Cardiac muscle cell (in vitro differentiated cells and primary cell): Measurements from ENCODE around the gene LARGE1. TPM values are rescaled to one million over a fixed set of nuclear protein-coding genes. Genes with fewer than 3 reads are reported as not detected.

ENCODE experiments used
- DNase-seq, 2 donors: peaks; one replicate each; pipeline versions ENCODE4 v3.0.0 to v3.0.0-alpha.2; 2010 to 2017; ENCODE audit warnings: low read depth in 1 of 2, low spot score in 1 of 2
- H3K27ac ChIP-seq: fragments of 200-600 bp; sonication (generic); 2 replicates; pipeline ENCODE4 v1.5.1; 2016
- H3K27me3 ChIP-seq: fragments of 200-600 bp; sonication (generic); 2 replicates; pipeline ENCODE4 v1.6.0; 2016; ENCODE audit warnings: control low read depth
- H3K36me3 ChIP-seq: fragments of 200-600 bp; sonication (generic); 2 replicates; pipeline ENCODE4 v1.5.1; 2016; ENCODE audit warnings: control low read depth
- H3K4me1 ChIP-seq: fragments of 200-600 bp; sonication (generic); 2 replicates; pipeline ENCODE4 v1.8.1; 2017; ENCODE audit warnings: low read depth, mild to moderate bottlenecking, mixed run types
- H3K4me3 ChIP-seq: fragments of 200-600 bp; sonication (generic); 2 replicates; pipeline ENCODE4 v1.5.1; 2016; ENCODE audit warnings: mild to moderate bottlenecking
- H3K9me3 ChIP-seq: fragments of 200-600 bp; sonication (generic); 2 replicates; pipeline ENCODE4 v1.5.1; 2017; ENCODE audit warnings: low read depth, mild to moderate bottlenecking, control low read depth
- CTCF ChIP-seq: IDR thresholded peaks from 2 replicates; pipeline ENCODE4 v1.5.1; 2012; ENCODE audit warnings: low read depth, mild to moderate bottlenecking, low read length
- polyA plus RNA-seq: library from polyadenylated mRNA; unstranded; fragments of >200 nt; fragmentation: Nextera tagmentation; extraction: Ambion mirVana; gene quantifications from 2 replicates; pipeline ENCODE4 v1.2.1, GENCODE V29; 2016
- total RNA-seq: library from RNA; depleted of rRNA; stranded (reverse); fragments of >200 nt; gene quantifications from 2 replicates; pipeline ENCODE4 v1.2.3, GENCODE V29; 2016

LARGE1 gene
- total and polyA plus RNA-seq, 2 experiments from 2014 or later: 18.4 to 34.3 TPM

- Histone ChIP-seq H3K4me3 (no peak overlapping the region), H3K9me3 (no peaks in the 10 kb centered on the region), H3K27me3 (no peaks in the 10 kb centered on the region), H3K4me1 (no peaks in the 10 kb centered on the region), H3K36me3 (no peaks in the 10 kb centered on the region), H3K27ac (no peak overlapping the region)
- no peak for DNase-seq
- no peak for TF ChIP-seq CTCF
These were observed 229.1 kb downstream of the LARGE1 start for GRCh38 chr22:33691057-33691630.

GRCh38 chr22:33688903-33689302 is 231.4 kb downstream of the LARGE1 start:
- no peaks in the 10 kb centered on the region for H3K36me3 ChIP-seq
- no peaks in the 10 kb centered on the region for H3K27me3 ChIP-seq
- no peak overlapping the region for H3K27ac ChIP-seq
- no peak overlapping the region for H3K4me3 ChIP-seq
- no peak for DNase-seq
- no peaks in the 10 kb centered on the region for H3K9me3 ChIP-seq
- no peaks in the 10 kb centered on the region for H3K4me1 ChIP-seq
- TF ChIP-seq CTCF: no peak

DNA sequence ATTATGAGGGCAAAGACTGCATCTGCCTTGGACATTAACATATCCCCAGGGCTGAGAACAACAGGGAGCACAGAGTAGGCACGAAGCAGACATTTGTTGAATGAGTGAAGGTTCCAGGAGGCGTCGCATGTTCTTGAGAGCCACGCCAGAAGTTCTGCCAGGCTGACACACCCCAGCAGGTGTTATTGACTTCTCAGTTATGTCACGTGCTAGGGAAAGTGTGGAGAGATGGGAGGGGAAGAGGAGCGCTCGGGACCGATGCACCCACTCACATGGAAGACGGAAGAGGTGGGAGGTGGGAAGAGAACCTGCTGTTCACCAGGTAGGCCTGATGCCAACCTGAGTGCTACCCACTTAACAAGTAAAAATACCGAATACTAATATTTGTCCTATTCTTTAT is 232.8 kb downstream of the LARGE1 start:
- Histone ChIP-seq H3K27ac (no peak overlapping the region), H3K4me1 (no peaks in the 10 kb centered on the region), H3K9me3 (no peaks in the 10 kb centered on the region), H3K4me3 (no peak overlapping the region), H3K36me3 (no peaks in the 10 kb centered on the region), H3K27me3 (no peaks in the 10 kb centered on the region)
- no peak for DNase-seq
- TF ChIP-seq CTCF: no peak

DNA sequence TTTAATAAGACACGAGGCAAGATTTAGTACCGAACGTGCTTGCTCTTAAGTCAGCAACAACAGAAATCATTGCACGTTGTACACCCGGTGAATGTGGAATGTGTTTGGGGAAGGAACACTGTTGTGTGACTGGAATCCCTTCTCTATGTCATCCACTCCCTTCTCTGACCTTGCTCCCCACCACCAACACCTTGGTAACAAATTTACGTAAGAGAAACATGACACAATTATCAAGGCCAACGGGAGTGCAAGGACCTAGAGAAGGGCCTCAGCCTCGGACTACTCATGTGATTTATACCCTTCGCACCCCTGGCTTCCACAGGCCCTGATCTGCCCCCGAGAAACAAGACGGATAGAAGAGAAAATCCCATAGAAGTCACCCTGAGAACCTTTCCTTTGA is 236.2 kb downstream of the LARGE1 start:
- no peak for DNase-seq
- Histone ChIP-seq H3K36me3 (no peaks in the 10 kb centered on the region), H3K27ac (no peak overlapping the region), H3K4me3 (no peak overlapping the region), H3K27me3 (no peaks in the 10 kb centered on the region), H3K4me1 (no peaks in the 10 kb centered on the region), H3K9me3 (no peaks in the 10 kb centered on the region)
- TF ChIP-seq CTCF: no peak

GRCh38 chr22:33682927-33683326 is 237.3 kb downstream of the LARGE1 start:
- Histone ChIP-seq H3K4me1 (peaks cover 4% of the 10 kb centered on the region), H3K27me3 (no peaks in the 10 kb centered on the region), H3K27ac (no peak overlapping the region), H3K36me3 (no peaks in the 10 kb centered on the region), H3K4me3 (no peak overlapping the region), H3K9me3 (no peaks in the 10 kb centered on the region)
- no peak for DNase-seq
- no peak for TF ChIP-seq CTCF

DNA sequence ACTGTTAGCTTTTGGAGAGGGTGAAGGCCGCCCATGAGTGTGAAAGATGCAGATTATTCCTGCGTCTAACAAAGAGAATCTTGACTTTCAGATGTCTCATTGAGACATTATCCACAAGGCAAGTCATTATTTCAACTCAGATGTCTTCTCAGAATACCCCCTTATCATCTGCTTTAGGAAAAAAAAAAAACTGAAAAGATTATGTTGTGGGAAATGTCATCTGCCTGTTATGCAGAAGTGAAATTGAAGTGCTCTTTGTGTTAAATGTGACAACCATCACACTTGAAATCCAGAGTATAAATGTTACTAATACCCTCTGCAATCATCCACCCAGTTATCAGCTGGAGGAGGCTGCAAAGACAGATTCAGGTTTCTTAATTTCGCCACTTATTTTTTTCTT is 239.6 kb downstream of the LARGE1 start:
- Histone ChIP-seq H3K4me1 (peaks cover 4% of the 10 kb centered on the region), H3K36me3 (no peaks in the 10 kb centered on the region), H3K27me3 (no peaks in the 10 kb centered on the region), H3K4me3 (no peak overlapping the region), H3K9me3 (no peaks in the 10 kb centered on the region), H3K27ac (no peak overlapping the region)
- no peak for DNase-seq
- no peak for TF ChIP-seq CTCF
